OCI-LY1 (cell line): ENCODE results near the gene ZNF618.

ENCODE experiments used
- H2AFZ ChIP-seq: fragments of 200-600 bp; sonication (generic), shearing (Covaris generic); 2 replicates; pipeline ENCODE4 v1.6.0; 2014; ENCODE audit warnings: antibody characterized with exemption, mild to moderate bottlenecking, low read length
- H3F3A ChIP-seq: fragments of 200-600 bp; sonication (generic), shearing (Covaris generic); 2 replicates; pipeline ENCODE4 v1.6.0; 2014; ENCODE audit warnings: mild to moderate bottlenecking, antibody characterized with exemption, low read length, moderate library complexity; ENCODE audit not compliant: insufficient read depth
- H3K27ac ChIP-seq: fragments of 200-600 bp; sonication (generic); 2 replicates; pipeline ENCODE4 v1.5.1; 2014; ENCODE audit warnings: low read length, mixed run types, mild to moderate bottlenecking, low read depth; ENCODE audit not compliant: poor library complexity, severe bottlenecking
- H3K27me3 ChIP-seq: fragments of 200-600 bp; sonication (generic); 2 replicates; pipeline ENCODE4 v1.6.0; 2014; ENCODE audit warnings: antibody characterized with exemption, mild to moderate bottlenecking, low read length, moderate library complexity; ENCODE audit not compliant: insufficient read depth
- H3K36me3 ChIP-seq: fragments of 200-600 bp; sonication (generic); 2 replicates; pipeline ENCODE4 v1.6.1; 2014; ENCODE audit warnings: mild to moderate bottlenecking, antibody characterized with exemption, low read length, moderate library complexity, mixed read lengths; ENCODE audit not compliant: insufficient read depth
- H3K4me1 ChIP-seq: fragments of 200-600 bp; sonication (generic); 2 replicates; pipeline ENCODE4 v1.5.1; 2014; ENCODE audit warnings: mild to moderate bottlenecking, low read length, moderate library complexity; ENCODE audit not compliant: insufficient read depth, severe bottlenecking
- H3K4me2 ChIP-seq: fragments of 200-600 bp; sonication (generic), shearing (Covaris generic); 2 replicates; pipeline ENCODE4 v1.6.1; 2014; ENCODE audit warnings: low read length
- H3K4me3 ChIP-seq: fragments of 200-600 bp; sonication (generic); 2 replicates; pipeline ENCODE4 v1.5.1; 2014; ENCODE audit warnings: low read length, low read depth, mild to moderate bottlenecking, mixed read lengths; ENCODE audit not compliant: poor library complexity, severe bottlenecking
- H3K79me2 ChIP-seq: fragments of 200-600 bp; shearing (Covaris generic); 2 replicates; pipeline ENCODE4 v1.6.1; 2016; ENCODE audit warnings: mixed run types, low read length, mixed read lengths; ENCODE audit not compliant: insufficient read depth
- H3K9ac ChIP-seq: fragments of 200-600 bp; sonication (generic), shearing (Covaris generic); 2 replicates; pipeline ENCODE4 v1.6.1; 2014; ENCODE audit warnings: mild to moderate bottlenecking, low read length, mixed read lengths
- H3K9me2 ChIP-seq: fragments of 200-600 bp; sonication (generic), shearing (Covaris generic); 2 replicates; pipeline ENCODE4 v1.6.1; 2014; ENCODE audit warnings: low read depth, mild to moderate bottlenecking, low read length, mixed read lengths
- H3K9me3 ChIP-seq: fragments of 200-600 bp; shearing (Covaris generic); 2 replicates; pipeline ENCODE4 v1.6.1; 2014; ENCODE audit warnings: low read length, mixed read lengths
- H4K20me1 ChIP-seq: fragments of 200-600 bp; sonication (generic), shearing (Covaris generic); 2 replicates; pipeline ENCODE4 v1.6.0; 2016; ENCODE audit warnings: mild to moderate bottlenecking, low read length; ENCODE audit not compliant: insufficient read depth
- CTCF ChIP-seq: fragments of 200-600 bp; sonication (generic), shearing (Covaris generic); IDR thresholded peaks from 2 replicates; pipeline ENCODE4 v1.5.1; 2017; ENCODE audit warnings: mild to moderate bottlenecking, antibody characterized with exemption, low read length, moderate library complexity, mixed read lengths
- EZH2 ChIP-seq: fragments of 200-600 bp; sonication (generic), shearing (Covaris generic); IDR thresholded peaks from 2 replicates; pipeline ENCODE4 v1.8.0; 2017; ENCODE audit warnings: borderline replicate concordance, mixed run types, mild to moderate bottlenecking, antibody characterized with exemption, low read length, moderate library complexity, mixed read lengths

Gene ZNF618

GRCh38 chr9:114046237-114046755, 170.2 kb downstream of the ZNF618 start:
- Histone ChIP-seq H3K4me1 (no peaks in the 10 kb centered on the region), H3K9me2 (no peaks in the 10 kb centered on the region), H3K9me3 (no peaks in the 10 kb centered on the region), H3F3A (no peaks in the 10 kb centered on the region), H3K27ac (no peak overlapping the region), H3K36me3 (no peaks in the 10 kb centered on the region), H3K4me3 (no peak overlapping the region), H3K4me2 (no peak overlapping the region), H3K79me2 (no peaks in the 10 kb centered on the region), H3K9ac (no peak overlapping the region), H2AFZ (no peak overlapping the region), H4K20me1 (no peaks in the 10 kb centered on the region), H3K27me3 (no peaks in the 10 kb centered on the region)
- TF ChIP-seq EZH2 (no peak), CTCF (no peak)

- Histone ChIP-seq H3K27ac (no peak overlapping the region), H3K4me1 (no peaks in the 10 kb centered on the region), H3K4me2 (no peak overlapping the region), H3K79me2 (no peaks in the 10 kb centered on the region), H3K4me3 (no peak overlapping the region), H3K27me3 (no peaks in the 10 kb centered on the region), H2AFZ (no peak overlapping the region), H3K9me3 (no peaks in the 10 kb centered on the region), H3K9me2 (no peaks in the 10 kb centered on the region), H4K20me1 (no peaks in the 10 kb centered on the region), H3K9ac (no peak overlapping the region), H3K36me3 (no peaks in the 10 kb centered on the region), H3F3A (no peaks in the 10 kb centered on the region)
- TF ChIP-seq EZH2 (no peak), CTCF (no peak)
Measured at GRCh38 chr9:114046875-114047274, 170.8 kb downstream of the ZNF618 start.

- H3K9ac ChIP-seq, result no peak overlapping the region
- H3F3A ChIP-seq, result no peaks in the 10 kb centered on the region
- no peak overlapping the region for H3K4me3 ChIP-seq
- H2AFZ ChIP-seq, result no peak overlapping the region
- H3K9me3 ChIP-seq, result no peaks in the 10 kb centered on the region
- H3K9me2 ChIP-seq, result no peaks in the 10 kb centered on the region
- H3K79me2 ChIP-seq, result no peaks in the 10 kb centered on the region
- no peak overlapping the region for H3K27ac ChIP-seq
- H3K27me3 ChIP-seq, result no peaks in the 10 kb centered on the region
- no peaks in the 10 kb centered on the region for H3K36me3 ChIP-seq
- H3K4me1 ChIP-seq, result no peaks in the 10 kb centered on the region
- no peaks in the 10 kb centered on the region for H4K20me1 ChIP-seq
- no peak overlapping the region for H3K4me2 ChIP-seq
- TF ChIP-seq EZH2, result no peak
- TF ChIP-seq CTCF, result peak; percentile 48
Measured at GRCh38 chr9:114047717-114048116, 171.6 kb downstream of the ZNF618 start.
